Endothelial cell of umbilical vein (primary cell): ENCODE measurements around the gene FZD2. TPM values are rescaled to one million over a fixed set of nuclear protein-coding genes. Genes with fewer than 3 reads are reported as not detected.

Experiments used
- BruUV-seq: library from RNA; stranded (reverse); fragments of 400-500 nt; replicated peaks from 2 replicates; lab custom pipeline; 2021; lab: Mats Ljungman, UMichigan
- CTCF ChIA-PET: fragments of 300-600, 350-600 bp; sonication (Branson Sonifier 250); formaldehyde crosslinking; loops from one replicate; lab custom pipeline; 2021; ENCODE audit warnings: antibody characterized with exemption, inconsistent platforms; lab: Charles Lee
- POLR2A ChIA-PET: fragments of 300-600, 350-600 bp; sonication (Branson Sonifier 250); formaldehyde crosslinking; loops from one replicate; lab custom pipeline; 2021; ENCODE audit warnings: antibody characterized with exemption, inconsistent platforms; lab: Charles Lee
- DNase-seq: peaks from one replicate; pipeline ENCODE4 v3.0.0-alpha.2; 2011; ENCODE audit warnings: low read depth, low spot score
- FAIRE-seq: peaks from 2 replicates; lab custom pipeline; 2011; peaks lifted over from hg19 to GRCh38; lab: Jason Lieb, UNC
- H2AFZ ChIP-seq: 2 replicates; pipeline ENCODE4 v1.6.0; 2012; ENCODE audit warnings: low read depth, low read length, control low read depth, inconsistent platforms
- H3K27ac ChIP-seq: 2 replicates; pipeline ENCODE4 v1.5.1; 2011; ENCODE audit warnings: low read depth, mild to moderate bottlenecking, control low read depth, low read length, moderate library complexity; ENCODE audit not compliant: insufficient read depth
- H3K27me3 ChIP-seq, 2 experiments: 2 replicates each; pipeline versions ENCODE4 v1.6.0 to v1.6.1; 2011; ENCODE audit warnings: low read length in 2 of 2, mixed read lengths in 1 of 2; ENCODE audit not compliant: control insufficient read depth in 2 of 2, insufficient read depth in 2 of 2
- H3K36me3 ChIP-seq, 2 experiments: 2 replicates in 1 of 2; 3 replicates in 1 of 2; pipeline ENCODE4 v1.5.1; 2011; ENCODE audit warnings: low read length in 2 of 2, mild to moderate bottlenecking in 1 of 2, moderate library complexity in 1 of 2; ENCODE audit not compliant: control insufficient read depth in 2 of 2, insufficient read depth in 2 of 2; ENCODE audit errors: extremely low read depth in 1 of 2
- H3K4me1 ChIP-seq: 3 replicates; pipeline ENCODE4 v1.5.1; 2011; ENCODE audit warnings: mild to moderate bottlenecking, low read length; ENCODE audit not compliant: control insufficient read depth, insufficient read depth; ENCODE audit errors: extremely low read depth
- H3K4me2 ChIP-seq: 2 replicates; pipeline ENCODE4 v1.6.1; 2011; ENCODE audit warnings: low read length, control low read depth, mixed read lengths; ENCODE audit not compliant: insufficient read depth
- H3K4me3 ChIP-seq, 3 experiments: fragments of 200-600 bp in 1 of 3; sonication (generic), shearing (Covaris generic) in 1 of 3; replicated peaks in 1 of 3; 2 replicates each; pipeline ENCODE4 v1.5.1; 2011 to 2016; ENCODE audit warnings: control low read depth in 3 of 3, low read length in 3 of 3, mild to moderate bottlenecking in 2 of 3, inconsistent platforms in 1 of 3, low read depth in 1 of 3, moderate library complexity in 1 of 3; ENCODE audit not compliant: insufficient read depth in 1 of 3
- H3K79me2 ChIP-seq: 2 replicates; pipeline ENCODE4 v1.6.0; 2012; ENCODE audit warnings: low read length, inconsistent platforms; ENCODE audit not compliant: control insufficient read depth, insufficient read depth
- H3K9ac ChIP-seq: replicated peaks from 2 replicates; pipeline ENCODE3; 2011; ENCODE audit warnings: low read length, control low read depth; ENCODE audit not compliant: insufficient read depth; ENCODE audit errors: extremely low read depth
- H3K9me1 ChIP-seq: replicated peaks from 3 replicates; pipeline ENCODE4 v1.6.0; 2011; ENCODE audit warnings: mild to moderate bottlenecking, low read length; ENCODE audit not compliant: control insufficient read depth, insufficient read depth; ENCODE audit errors: extremely low read depth
- H3K9me3 ChIP-seq: replicated peaks from 2 replicates; pipeline ENCODE4 v1.5.1; 2012; ENCODE audit warnings: low read length, inconsistent platforms; ENCODE audit not compliant: control insufficient read depth, insufficient read depth
- H4K20me1 ChIP-seq: replicated peaks from 2 replicates; pipeline ENCODE3; 2011; ENCODE audit warnings: mild to moderate bottlenecking, low read length; ENCODE audit not compliant: control insufficient read depth, insufficient read depth; ENCODE audit errors: extremely low read depth
- EZH2 ChIP-seq: IDR thresholded peaks from 2 replicates; pipeline ENCODE4 v1.6.1; 2012; ENCODE audit warnings: borderline replicate concordance, low read depth, mild to moderate bottlenecking, moderate library complexity, low read length, inconsistent platforms; ENCODE audit not compliant: severe bottlenecking
- FOS ChIP-seq: IDR thresholded peaks from 2 replicates; pipeline ENCODE4 v1.6.1; 2011; ENCODE audit warnings: mild to moderate bottlenecking, low read length, moderate library complexity, borderline replicate concordance; ENCODE audit not compliant: insufficient read depth
- GATA2 ChIP-seq: IDR thresholded peaks from 2 replicates; pipeline ENCODE4 v1.7.0; 2011; ENCODE audit warnings: low read depth, mild to moderate bottlenecking, moderate library complexity, mixed read lengths, low read length; ENCODE audit not compliant: insufficient read length, insufficient read depth
- JUN ChIP-seq: IDR thresholded peaks from 2 replicates; pipeline ENCODE4 v1.6.1; 2011; ENCODE audit warnings: borderline replicate concordance, low read depth; ENCODE audit not compliant: insufficient read length, insufficient read depth
- MYC ChIP-seq: IDR thresholded peaks from one replicate; pipeline ENCODE4 v1.6.1; 2011; ENCODE audit warnings: mild to moderate bottlenecking, low read depth, low read length
- POLR2A ChIP-seq: IDR thresholded peaks from 2 replicates; pipeline ENCODE4 v1.6.1; 2012; ENCODE audit warnings: low read depth, mild to moderate bottlenecking, control low read depth, low read length
- POLR2AphosphoS5 ChIP-seq: IDR thresholded peaks from 2 replicates; pipeline ENCODE4 v1.6.1; 2012; ENCODE audit warnings: low read depth, mild to moderate bottlenecking, control low read depth, low read length, moderate library complexity; ENCODE audit not compliant: insufficient read depth
- dilution Hi-C: fragments of 300-500 bp; cut with MboI; formaldehyde crosslinking; loops from one replicate; pipeline ENCODE4 v1.15.0; 2019; ENCODE audit warnings: low sequenced_read_pairs; ENCODE audit not compliant: extremely low pct_ligation_motif_present
- intact Hi-C: fragments of 100-400 bp; cut with micrococcal nuclease; formaldehyde crosslinking; loops from one replicate; pipeline ENCODE4 v1.10.0; 2022
- polyA plus RNA-seq, 4 experiments: library from polyadenylated mRNA; depleted of rRNA in 3 of 4; stranded (reverse) in 3 of 4; unstranded in 1 of 4; fragments of >200 nt; gene quantifications; 2 replicates each; pipeline versions ENCODE4 v1.2.1 to v1.2.3, GENCODE V29; 2011 to 2012; ENCODE audit warnings: missing spikeins in 1 of 4
- total RNA-seq: library from RNA; stranded (reverse); gene quantifications from 2 replicates; pipeline ENCODE4 v1.2.3, GENCODE V29; 2021
- TF ChIP-seq, protein P1 (sequence below), 2 donors: IDR thresholded peaks; 1 replicate in 1 of 2; 2 replicates in 1 of 2; pipeline ENCODE4 v1.5.1; 2011; ENCODE audit warnings: low read length in 2 of 2, mild to moderate bottlenecking in 2 of 2, moderate library complexity in 2 of 2, control low read depth in 1 of 2, inconsistent platforms in 1 of 2, low read depth in 1 of 2; ENCODE audit not compliant: insufficient read depth in 1 of 2; ENCODE audit errors: extremely low read depth in 1 of 2

Gene FZD2
- total and polyA plus RNA-seq, 2 donors (not counting 3 experiments of a cell fraction or from before 2014, with no cell fraction given) = 5.8 to 14.0 TPM

DNA sequence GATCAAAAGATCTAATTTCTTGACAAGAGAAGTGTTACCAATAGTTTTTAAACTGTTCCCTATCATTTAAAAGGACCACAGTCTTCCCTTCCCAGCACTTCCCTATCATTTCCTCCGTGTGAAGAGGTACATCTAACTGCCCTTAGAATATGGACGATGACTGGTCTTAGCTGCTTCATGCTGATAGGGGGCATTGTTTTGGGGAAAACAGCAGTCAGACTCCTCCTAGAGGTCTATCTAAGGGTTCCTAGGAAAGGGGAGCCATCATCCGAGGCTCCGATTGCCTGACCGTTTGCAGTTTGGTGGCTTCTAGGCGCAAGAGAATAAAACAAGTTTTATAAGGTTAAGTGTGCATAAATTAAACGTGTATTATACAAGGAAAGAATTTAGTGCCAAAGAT is 7.1 kb downstream of the FZD2 start:
- H3K4me3 ChIP-seq = no peak overlapping the region
- POLR2A ChIA-PET = no interaction called here
- peaks cover 20 to 28% of the 10 kb centered on the region in 2 experiments for H3K27me3 ChIP-seq
- no peaks in the 10 kb centered on the region for H3K36me3 ChIP-seq
- intact Hi-C loops (no loop called here), dilution Hi-C loops (no loop called here)
- TF ChIP-seq MYC (no peak), JUN (no peak), GATA2 (no peak), FOS (no peak), EZH2 (no peak), POLR2AphosphoS5 (no peak), POLR2A (no peak)
- TF ChIP-seq, protein P1, sequence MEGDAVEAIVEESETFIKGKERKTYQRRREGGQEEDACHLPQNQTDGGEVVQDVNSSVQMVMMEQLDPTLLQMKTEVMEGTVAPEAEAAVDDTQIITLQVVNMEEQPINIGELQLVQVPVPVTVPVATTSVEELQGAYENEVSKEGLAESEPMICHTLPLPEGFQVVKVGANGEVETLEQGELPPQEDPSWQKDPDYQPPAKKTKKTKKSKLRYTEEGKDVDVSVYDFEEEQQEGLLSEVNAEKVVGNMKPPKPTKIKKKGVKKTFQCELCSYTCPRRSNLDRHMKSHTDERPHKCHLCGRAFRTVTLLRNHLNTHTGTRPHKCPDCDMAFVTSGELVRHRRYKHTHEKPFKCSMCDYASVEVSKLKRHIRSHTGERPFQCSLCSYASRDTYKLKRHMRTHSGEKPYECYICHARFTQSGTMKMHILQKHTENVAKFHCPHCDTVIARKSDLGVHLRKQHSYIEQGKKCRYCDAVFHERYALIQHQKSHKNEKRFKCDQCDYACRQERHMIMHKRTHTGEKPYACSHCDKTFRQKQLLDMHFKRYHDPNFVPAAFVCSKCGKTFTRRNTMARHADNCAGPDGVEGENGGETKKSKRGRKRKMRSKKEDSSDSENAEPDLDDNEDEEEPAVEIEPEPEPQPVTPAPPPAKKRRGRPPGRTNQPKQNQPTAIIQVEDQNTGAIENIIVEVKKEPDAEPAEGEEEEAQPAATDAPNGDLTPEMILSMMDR (IDR thresholded peaks at IDR 0.05; ENCODE audit: extremely low read depth in 1 of 2, insufficient read depth in 1 of 2, low read depth in 1 of 2, low read length in 2 of 2) = no peak
- FAIRE-seq (no peak), DNase-seq (no peak)
- no TSS peak for BruUV-seq
- no peaks in the 10 kb centered on the region for H4K20me1 ChIP-seq
- H3K4me1 ChIP-seq = no peaks in the 10 kb centered on the region
- no peak overlapping the region for H3K4me2 ChIP-seq
- no peak overlapping the region for H3K9ac ChIP-seq
- H3K27ac ChIP-seq = no peak overlapping the region
- H2AFZ ChIP-seq = no peak overlapping the region
- H3K9me3 ChIP-seq = no peaks in the 10 kb centered on the region
- H3K79me2 ChIP-seq = no peaks in the 10 kb centered on the region
- no peaks in the 10 kb centered on the region for H3K9me1 ChIP-seq
- CTCF ChIA-PET = interaction anchor here (1.1 to 3.6 kb wide), 3 partner anchors 18 to 73 kb away, joined by 3 to 15 read pairs (median 6); no protein-coding TSS in a partner anchor
